Neural progenitor cell (in vitro differentiated cells): ENCODE data around the gene ARMC9.

Experiments used
- EZH2 ChIP-seq: fragments of 200-600 bp; sonication (generic); IDR thresholded peaks from 2 replicates; pipeline ENCODE4 v1.6.1; 2017; ENCODE audit warnings: antibody characterized with exemption, mild to moderate bottlenecking, moderate library complexity
- TF ChIP-seq, protein P1 (sequence below): fragments of 200-600 bp; sonication (generic); IDR thresholded peaks from 2 replicates; pipeline ENCODE4 v1.5.1; 2017; ENCODE audit warnings: antibody characterized with exemption, mild to moderate bottlenecking

DNA sequence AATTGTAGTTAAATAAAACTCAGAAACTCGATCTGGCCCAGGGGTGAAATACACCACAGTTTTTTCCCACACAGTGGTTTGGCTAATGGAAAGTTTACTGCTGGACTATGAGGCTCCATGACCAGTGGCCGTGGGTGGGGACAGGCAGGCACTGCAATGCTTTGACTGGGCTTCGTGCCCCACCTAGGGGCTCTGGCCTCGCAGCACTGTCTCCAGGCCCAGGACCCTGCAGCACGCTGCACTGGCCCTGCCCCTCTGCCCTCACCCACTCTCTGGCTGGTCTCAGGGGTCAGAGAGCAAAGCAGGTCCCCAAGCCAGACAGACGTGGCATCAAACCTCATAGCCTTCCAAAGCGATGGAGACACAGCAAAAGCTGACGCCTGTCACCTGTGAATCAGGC is 183.7 kb downstream of the ARMC9 start:
- TF ChIP-seq, protein P1, sequence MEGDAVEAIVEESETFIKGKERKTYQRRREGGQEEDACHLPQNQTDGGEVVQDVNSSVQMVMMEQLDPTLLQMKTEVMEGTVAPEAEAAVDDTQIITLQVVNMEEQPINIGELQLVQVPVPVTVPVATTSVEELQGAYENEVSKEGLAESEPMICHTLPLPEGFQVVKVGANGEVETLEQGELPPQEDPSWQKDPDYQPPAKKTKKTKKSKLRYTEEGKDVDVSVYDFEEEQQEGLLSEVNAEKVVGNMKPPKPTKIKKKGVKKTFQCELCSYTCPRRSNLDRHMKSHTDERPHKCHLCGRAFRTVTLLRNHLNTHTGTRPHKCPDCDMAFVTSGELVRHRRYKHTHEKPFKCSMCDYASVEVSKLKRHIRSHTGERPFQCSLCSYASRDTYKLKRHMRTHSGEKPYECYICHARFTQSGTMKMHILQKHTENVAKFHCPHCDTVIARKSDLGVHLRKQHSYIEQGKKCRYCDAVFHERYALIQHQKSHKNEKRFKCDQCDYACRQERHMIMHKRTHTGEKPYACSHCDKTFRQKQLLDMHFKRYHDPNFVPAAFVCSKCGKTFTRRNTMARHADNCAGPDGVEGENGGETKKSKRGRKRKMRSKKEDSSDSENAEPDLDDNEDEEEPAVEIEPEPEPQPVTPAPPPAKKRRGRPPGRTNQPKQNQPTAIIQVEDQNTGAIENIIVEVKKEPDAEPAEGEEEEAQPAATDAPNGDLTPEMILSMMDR, result no peak
- no peak for TF ChIP-seq EZH2
